Measurements from ENCODE around the gene SLC16A5. TPM values are rescaled to one million over a fixed set of nuclear protein-coding genes. Genes with fewer than 3 reads are reported as not detected.

SLC16A5 gene
- total RNA-seq, 1 donor from 2014 or later = 40.5 TPM

GRCh38 chr17:75063201-75063600, 24.6 kb upstream of the SLC16A5 start:
- H3K4me1 ChIP-seq = peaks cover 11% of the 10 kb centered on the region
- no peaks in the 10 kb centered on the region for H3K27me3 ChIP-seq
- intact Hi-C loops (cut with DNase I) = loop anchor here (10.0 kb wide), 1 partner anchor 112 kb away; no protein-coding TSS in a partner anchor
- no peak for TF ChIP-seq CTCF (IDR thresholded peaks at IDR 0.05)
- H3K36me3 ChIP-seq = peaks cover 38% of the 10 kb centered on the region
- no peak overlapping the region for H3K27ac ChIP-seq
- H3K9me3 ChIP-seq = no peaks in the 10 kb centered on the region
- DNase-seq = no peak
- ATAC-seq = no peak
- H3K4me3 ChIP-seq = no peak overlapping the region

- Histone ChIP-seq H3K27me3 (no peaks in the 10 kb centered on the region), H3K27ac (no peak overlapping the region), H3K4me3 (no peak overlapping the region), H3K4me1 (peaks cover 11% of the 10 kb centered on the region), H3K9me3 (no peaks in the 10 kb centered on the region), H3K36me3 (peaks cover 38% of the 10 kb centered on the region)
- intact Hi-C loops (cut with DNase I) = loop anchor here (10.0 kb wide), 1 partner anchor 111 kb away; no protein-coding TSS in a partner anchor
- no peak for DNase-seq
- ATAC-seq = no peak
- no peak for TF ChIP-seq CTCF (IDR thresholded peaks at IDR 0.05)
Observed at GRCh38 chr17:75063626-75064025, 24.1 kb upstream of the SLC16A5 start.

GRCh38 chr17:75064040-75064439, 23.7 kb upstream of the SLC16A5 start:
- DNase-seq (no peak), ATAC-seq (no peak)
- no peak overlapping the region for H3K27ac ChIP-seq
- H3K4me1 ChIP-seq = peaks cover 11% of the 10 kb centered on the region
- no peaks in the 10 kb centered on the region for H3K9me3 ChIP-seq
- TF ChIP-seq CTCF (IDR thresholded peaks at IDR 0.05) = no peak
- H3K36me3 ChIP-seq = peaks cover 38% of the 10 kb centered on the region
- H3K4me3 ChIP-seq = no peak overlapping the region
- intact Hi-C loops (cut with DNase I) = loop anchor here (10.0 kb wide), 1 partner anchor 111 kb away; no protein-coding TSS in a partner anchor
- H3K27me3 ChIP-seq = no peaks in the 10 kb centered on the region

- no peak overlapping the region for H3K4me3 ChIP-seq
- no peak for TF ChIP-seq CTCF (IDR thresholded peaks at IDR 0.05)
- H3K36me3 ChIP-seq = peaks cover 38% of the 10 kb centered on the region
- no peak for ATAC-seq
- no peaks in the 10 kb centered on the region for H3K27me3 ChIP-seq
- H3K9me3 ChIP-seq = no peaks in the 10 kb centered on the region
- no peak for DNase-seq
- H3K4me1 ChIP-seq = peaks cover 10% of the 10 kb centered on the region
- no peak overlapping the region for H3K27ac ChIP-seq
- intact Hi-C loops (cut with DNase I) = loop anchor here (10.0 kb wide), 1 partner anchor 110 kb away; no protein-coding TSS in a partner anchor
Observed at GRCh38 chr17:75064460-75064859, 23.3 kb upstream of the SLC16A5 start.

- Histone ChIP-seq H3K9me3 (no peaks in the 10 kb centered on the region), H3K27me3 (no peaks in the 10 kb centered on the region), H3K27ac (no peak overlapping the region), H3K4me1 (peaks cover 6% of the 10 kb centered on the region), H3K36me3 (peaks cover 38% of the 10 kb centered on the region), H3K4me3 (no peak overlapping the region)
- no peak for DNase-seq
- ATAC-seq = no peak
- no peak for TF ChIP-seq CTCF (IDR thresholded peaks at IDR 0.05)
- intact Hi-C loops (cut with DNase I) = loop anchor here (10.0 kb wide), 1 partner anchor 110 kb away; no protein-coding TSS in a partner anchor
Observed at GRCh38 chr17:75064867-75065561, 22.7 kb upstream of the SLC16A5 start.

All from upper lobe of right lung (tissue), 1 donor.